SK-N-SH (cell line): ENCODE measurements around the gene R3HDM1. TPM values are rescaled to one million over a fixed set of nuclear protein-coding genes. Genes with fewer than 3 reads are reported as not detected.

Experiments
- CTCF ChIA-PET: fragments of 300-600, 350-600 bp; formaldehyde crosslinking; extraction: SDS; loops from one replicate; lab custom pipeline; 2021; lab: Yijun Ruan, JAX
- POLR2A ChIA-PET: fragments of 350-600 bp; sonication (Branson Sonifier 250); formaldehyde crosslinking; extraction: SDS; loops from one replicate; lab custom pipeline; 2020; ENCODE audit warnings: antibody characterized with exemption, inconsistent platforms; lab: Yijun Ruan, JAX
- DNase-seq: peaks from one replicate; pipeline ENCODE4 v3.0.0; 2012
- H2AFZ ChIP-seq: fragments of 200-600 bp; sonication (generic); 2 replicates; pipeline ENCODE4 v1.8.1; 2016; ENCODE audit warnings: antibody characterized with exemption, mild to moderate bottlenecking, low read depth
- H3F3A ChIP-seq: fragments of 200-600 bp; sonication (generic); replicated peaks from 2 replicates; pipeline ENCODE3; 2016; ENCODE audit warnings: antibody characterized with exemption, mild to moderate bottlenecking; ENCODE audit not compliant: insufficient read depth
- H3K27ac ChIP-seq, 2 experiments: fragments of 200-500 bp in 1 of 2; fragments of 200-600 bp in 1 of 2; sonication (Bioruptor generic) in 1 of 2; sonication (generic), shearing (Covaris generic) in 1 of 2; 2 replicates each; pipeline versions ENCODE4 v1.5.1 to v1.6.1; 2014 to 2016; ENCODE audit warnings: low read depth in 2 of 2, inconsistent platforms in 1 of 2, low read length in 1 of 2, mild to moderate bottlenecking in 1 of 2, mixed read lengths in 1 of 2
- H3K27me3 ChIP-seq: fragments of 200-600 bp; sonication (generic), shearing (Covaris generic); 2 replicates; pipeline ENCODE4 v1.6.1; 2016; ENCODE audit warnings: mixed run types; ENCODE audit not compliant: insufficient read depth
- H3K36me3 ChIP-seq, 2 experiments: fragments of 200-500 bp in 1 of 2; fragments of 200-600 bp in 1 of 2; sonication (Bioruptor generic) in 1 of 2; sonication (generic) in 1 of 2; replicated peaks in 1 of 2; 2 replicates each; pipeline versions ENCODE3 to v1.5.1; 2014 to 2016; ENCODE audit warnings: low read length in 1 of 2, mild to moderate bottlenecking in 1 of 2; ENCODE audit not compliant: insufficient read depth in 2 of 2, control insufficient read depth in 1 of 2
- H3K4me1 ChIP-seq, 2 experiments: fragments of 200-500 bp in 1 of 2; fragments of 200-600 bp in 1 of 2; sonication (Bioruptor generic) in 1 of 2; sonication (generic), shearing (Covaris generic) in 1 of 2; 2 replicates each; pipeline versions ENCODE4 v1.5.1 to v1.6.1; 2014 to 2016; ENCODE audit warnings: low read depth in 1 of 2, low read length in 1 of 2, mixed run types in 1 of 2; ENCODE audit not compliant: insufficient read depth in 2 of 2, control insufficient read depth in 1 of 2
- H3K4me2 ChIP-seq: fragments of 200-600 bp; sonication (generic), shearing (Covaris generic); 2 replicates; pipeline ENCODE4 v1.6.1; 2017; ENCODE audit warnings: mixed run types
- H3K4me3 ChIP-seq, 2 experiments: fragments of 200-500 bp in 1 of 2; fragments of 200-600 bp in 1 of 2; sonication (Bioruptor generic) in 1 of 2; sonication (generic), shearing (Covaris generic) in 1 of 2; 2 replicates each; pipeline versions ENCODE4 v1.5.1 to v1.8.1; 2014 to 2016; ENCODE audit warnings: low read depth in 2 of 2, inconsistent platforms in 1 of 2, low read length in 1 of 2, mild to moderate bottlenecking in 1 of 2, mixed read lengths in 1 of 2, moderate library complexity in 1 of 2
- H3K79me2 ChIP-seq: fragments of 200-600 bp; sonication (generic); 2 replicates; pipeline ENCODE4 v1.8.1; 2017; ENCODE audit warnings: mild to moderate bottlenecking; ENCODE audit not compliant: insufficient read depth
- H3K9ac ChIP-seq: fragments of 200-600 bp; sonication (generic); 2 replicates; pipeline ENCODE4 v1.6.1; 2017; ENCODE audit warnings: mixed run types
- H3K9me2 ChIP-seq: fragments of 200-600 bp; sonication (generic); 2 replicates; pipeline ENCODE4 v1.6.1; 2017; ENCODE audit warnings: mixed run types
- H3K9me3 ChIP-seq: fragments of 200-600 bp; sonication (generic); 2 replicates; pipeline ENCODE4 v1.6.1; 2017; ENCODE audit warnings: mixed run types, mild to moderate bottlenecking, moderate library complexity
- H4K20me1 ChIP-seq: fragments of 200-600 bp; sonication (generic); 2 replicates; pipeline ENCODE4 v1.6.1; 2017; ENCODE audit warnings: mild to moderate bottlenecking, mixed run types; ENCODE audit not compliant: insufficient read depth
- CHD2 ChIP-seq: fragments of 150-350 bp; IDR thresholded peaks from 2 replicates; pipeline ENCODE4 v1.6.1; 2018; ENCODE audit warnings: low read length; ENCODE audit not compliant: partially characterized antibody
- ELF1 ChIP-seq: IDR thresholded peaks from 2 replicates; pipeline ENCODE4 v1.4.0; 2012
- EZH2phosphoT487 ChIP-seq: fragments of 200-600 bp; sonication (generic); IDR thresholded peaks from 2 replicates; pipeline ENCODE4 v1.6.1; 2017; ENCODE audit warnings: low read depth, mixed run types, mild to moderate bottlenecking, antibody characterized with exemption, moderate library complexity, borderline replicate concordance
- FOSL2 ChIP-seq: IDR thresholded peaks from 2 replicates; pipeline ENCODE4 v1.4.0; 2012; ENCODE audit warnings: low read depth, mild to moderate bottlenecking, moderate library complexity, borderline replicate concordance
- FOXJ3 ChIP-seq: sonication (generic); formaldehyde crosslinking; IDR thresholded peaks from 2 replicates; pipeline ENCODE4 v1.5.1; 2020; ENCODE audit warnings: mild to moderate bottlenecking, missing genetic modification reagents
- FOXM1 ChIP-seq: IDR thresholded peaks from 2 replicates; pipeline ENCODE4 v1.4.0; 2012; ENCODE audit warnings: low read depth, mild to moderate bottlenecking
- JUND ChIP-seq: IDR thresholded peaks from 2 replicates; pipeline ENCODE4 v1.4.0; 2012
- MEF2A ChIP-seq: IDR thresholded peaks from 2 replicates; pipeline ENCODE4 v1.4.0; 2012; ENCODE audit warnings: low read depth, borderline replicate concordance
- MXI1 ChIP-seq: IDR thresholded peaks from 2 replicates; pipeline ENCODE4 v1.6.1; 2012; ENCODE audit warnings: mild to moderate bottlenecking, low read depth, low read length, improper control_type of control experiment
- POLR2AphosphoS5 ChIP-seq: IDR thresholded peaks from 2 replicates; pipeline ENCODE4 v1.6.1; 2012; ENCODE audit warnings: low read depth, low read length
- RAD21 ChIP-seq: IDR thresholded peaks from 2 replicates; pipeline ENCODE4 v1.6.1; 2012; ENCODE audit warnings: mild to moderate bottlenecking, low read length
- RFX5 ChIP-seq: IDR thresholded peaks from 2 replicates; pipeline ENCODE4 v1.6.1; 2012; ENCODE audit warnings: mild to moderate bottlenecking, improper control_type of control experiment, low read length
- RXRA ChIP-seq: IDR thresholded peaks from 2 replicates; pipeline ENCODE4 v1.4.0; 2012; ENCODE audit warnings: low read depth, mild to moderate bottlenecking, borderline replicate concordance
- SMC3 ChIP-seq: IDR thresholded peaks from 2 replicates; pipeline ENCODE4 v1.6.1; 2012; ENCODE audit warnings: low read depth, low read length, improper control_type of control experiment
- YY1 ChIP-seq: IDR thresholded peaks from 2 replicates; pipeline ENCODE4 v1.4.0; 2012; ENCODE audit warnings: low read depth, mild to moderate bottlenecking
- ZBTB33 ChIP-seq: IDR thresholded peaks from 2 replicates; pipeline ENCODE4 v1.4.0; 2012; ENCODE audit warnings: low read depth, borderline replicate concordance
- WGBS: methylation state at CpG from one replicate; pipeline ENCODE4 v1.1.6; 2017; ENCODE audit warnings: low lambda C conversion rate; 5-methylcytosine and 5-hydroxymethylcytosine counted together
- polyA plus RNA-seq, 3 experiments: library from polyadenylated mRNA; depleted of rRNA; stranded (reverse); fragments of >200 nt; gene quantifications; 2 replicates each; pipeline ENCODE4 v1.2.3, GENCODE V29; 2012
- TF ChIP-seq, protein P1 (sequence below): IDR thresholded peaks from 2 replicates; pipeline ENCODE4 v1.4.0; 2012; ENCODE audit warnings: low read depth
- TF ChIP-seq, protein P2 (sequence below): IDR thresholded peaks from 2 replicates; pipeline ENCODE4; 2012

The R3HDM1 gene
- polyA plus RNA-seq, 1 of the 3 experiments (the other 2 are of a cell fraction): 38.2 TPM

DNA sequence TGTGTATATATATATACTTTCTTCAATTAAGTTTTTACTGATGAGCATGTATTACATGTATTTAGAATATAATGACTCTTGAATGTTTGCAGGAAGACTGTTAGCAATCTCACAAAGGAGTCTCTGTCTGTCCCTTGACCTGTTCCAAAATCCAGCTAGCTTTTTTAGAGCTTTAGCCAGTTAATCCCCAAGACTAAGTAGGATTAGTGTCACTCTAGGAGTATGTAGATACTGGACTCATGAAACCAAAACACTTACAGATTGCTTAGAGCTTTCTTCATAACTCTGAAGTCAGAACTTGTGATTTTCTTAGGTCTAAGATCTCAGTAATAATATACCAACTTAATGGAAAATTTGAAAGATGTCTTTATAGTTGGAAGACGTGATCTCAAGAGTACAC lies 212.6 kb downstream of the R3HDM1 start:
- Histone ChIP-seq H3K27me3 (no peaks in the 10 kb centered on the region), H3K9me3 (no peaks in the 10 kb centered on the region), H3K27ac (peak overlapping the region in 1 of 2 experiments; percentile 88; a peak in 2 of 4 replicates), H3K9me2 (no peaks in the 10 kb centered on the region), H3K4me3 (peak overlapping the region; percentile 23 to 79; a peak in 2 of 4 replicates), H3F3A (peaks cover 27% of the 10 kb centered on the region), H3K79me2 (peaks cover 69% of the 10 kb centered on the region), H3K36me3 (peaks cover 11 to 24% of the 10 kb centered on the region in 2 experiments), H3K4me1 (peaks cover 8 to 15% of the 10 kb centered on the region in 2 experiments; a peak in 3 of 4 replicates), H4K20me1 (peaks cover 52% of the 10 kb centered on the region), H3K9ac (peak overlapping the region; percentile 97; the same call in 1 of the 2 replicates), H2AFZ (no peak overlapping the region), H3K4me2 (peak overlapping the region; percentile 78)
- 96% methylated on average over 1 of the region's 1 CpG for WGBS
- DNase-seq: no peak
- TF ChIP-seq FOSL2 (no peak), ELF1 (no peak), YY1 (no peak), FOXM1 (no peak), ZBTB33 (no peak), MXI1 (no peak), MEF2A (no peak), RFX5 (no peak), FOXJ3 (no peak), RXRA (no peak), CHD2 (no peak), JUND (no peak), EZH2phosphoT487 (no peak), POLR2AphosphoS5 (no peak), SMC3 (no peak), RAD21 (no peak)
- TF ChIP-seq, protein P1, sequence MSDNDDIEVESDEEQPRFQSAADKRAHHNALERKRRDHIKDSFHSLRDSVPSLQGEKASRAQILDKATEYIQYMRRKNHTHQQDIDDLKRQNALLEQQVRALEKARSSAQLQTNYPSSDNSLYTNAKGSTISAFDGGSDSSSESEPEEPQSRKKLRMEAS: no peak
- TF ChIP-seq, protein P2, sequence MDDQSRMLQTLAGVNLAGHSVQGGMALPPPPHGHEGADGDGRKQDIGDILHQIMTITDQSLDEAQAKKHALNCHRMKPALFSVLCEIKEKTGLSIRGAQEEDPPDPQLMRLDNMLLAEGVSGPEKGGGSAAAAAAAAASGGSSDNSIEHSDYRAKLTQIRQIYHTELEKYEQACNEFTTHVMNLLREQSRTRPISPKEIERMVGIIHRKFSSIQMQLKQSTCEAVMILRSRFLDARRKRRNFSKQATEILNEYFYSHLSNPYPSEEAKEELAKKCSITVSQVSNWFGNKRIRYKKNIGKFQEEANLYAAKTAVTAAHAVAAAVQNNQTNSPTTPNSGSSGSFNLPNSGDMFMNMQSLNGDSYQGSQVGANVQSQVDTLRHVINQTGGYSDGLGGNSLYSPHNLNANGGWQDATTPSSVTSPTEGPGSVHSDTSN: no peak
- CTCF ChIA-PET: interaction anchor here (0.6 to 3.2 kb wide), 8 partner anchors 19 to 754 kb away, joined by 3 to 11 read pairs (median 4); no protein-coding TSS in a partner anchor
- POLR2A ChIA-PET: no interaction called here
